Heart right ventricle (tissue), 16 donors: ENCODE results near the gene CCZ1. TPM values are rescaled to one million over a fixed set of nuclear protein-coding genes. Genes with fewer than 3 reads are reported as not detected.
"Not testable (repeated sequence)": the region's sequence is repeated elsewhere in the genome, so short reads cannot be mapped to it uniquely, and the experiment has no call there.

ENCODE experiments used
- ATAC-seq, 8 donors: fragments of 200-7000 bp; cut with Tn5 transposase; one replicate each; pipeline ENCODE4 v1.9.1; 2020; ENCODE audit warnings: mild to moderate bottlenecking in 8 of 8, moderate library complexity in 8 of 8, moderate number of reproducible peaks in 1 of 8
- DNase-seq, 2 donors: peaks; one replicate each; pipeline ENCODE4 v3.0.0-alpha.2; 2020
- H3K27ac ChIP-seq, 10 donors: fragments of 200-600 bp; sonication (generic) in 2 of 10; one replicate each; pipeline versions ENCODE4 v1.5.0 to v1.8.0; 2020 to 2022; ENCODE audit warnings: mild to moderate bottlenecking in 3 of 10
- H3K27me3 ChIP-seq, 7 donors: fragments of 200-600 bp; one replicate each; pipeline ENCODE4 v1.8.0; 2021 to 2022; ENCODE audit warnings: mild to moderate bottlenecking in 2 of 7
- H3K36me3 ChIP-seq, 9 donors: fragments of 200-600 bp; sonication (generic) in 1 of 9; one replicate each; pipeline versions ENCODE4 v1.5.0 to v1.8.0; 2020 to 2022; ENCODE audit warnings: mild to moderate bottlenecking in 2 of 9
- H3K4me1 ChIP-seq, 9 donors: fragments of 200-600 bp; sonication (generic) in 1 of 9; one replicate each; pipeline versions ENCODE4 v1.5.0 to v1.8.0; 2020 to 2022; ENCODE audit warnings: mild to moderate bottlenecking in 4 of 9
- H3K4me3 ChIP-seq, 10 donors: fragments of 200-600 bp; sonication (generic) in 2 of 10; one replicate each; pipeline versions ENCODE4 v1.5.0 to v1.8.0; 2020 to 2022; ENCODE audit warnings: mild to moderate bottlenecking in 7 of 10, moderate library complexity in 2 of 10
- H3K9me3 ChIP-seq, 11 donors: fragments of 200-600 bp in 10 of 11; sonication (generic) in 2 of 11; one replicate each; pipeline versions ENCODE4 v1.5.0 to v1.8.0; 2013 to 2022; ENCODE audit warnings: mild to moderate bottlenecking in 2 of 11, control low read depth in 1 of 11, moderate library complexity in 1 of 11
- WGBS, 2 donors: extraction: QIAGEN DNeasy Blood & Tissue Kit; methylation state at CpG; one replicate each; pipeline ENCODE4 v1.1.7; 2013; ENCODE audit warnings: inconsistent platforms in 1 of 2; 5-methylcytosine and 5-hydroxymethylcytosine counted together
- intact Hi-C, 10 donors: fragments of 100-400 bp; cut with DNase I; formaldehyde crosslinking; loops; one replicate each; pipeline versions ENCODE4 v1.11.1 to v1.14.2; 2022
- polyA plus RNA-seq, 2 donors: library from polyadenylated mRNA; stranded (reverse); fragments of 200-250 nt; gene quantifications; one replicate each; pipeline ENCODE4 v1.2.3, GENCODE V29; 2013
- total RNA-seq, 10 donors: library from RNA; stranded (reverse); fragmentation: NEBNext Ultra II Directional in 3 of 10; extraction: Animal tissue kit (Norgen Biotek cat#: 25700) in 3 of 10; gene quantifications; one replicate each; pipeline versions ENCODE4 v1.2.1 to v1.2.4, GENCODE V29; 2021 to 2023
- TF ChIP-seq, protein P1 (sequence below), 9 donors: fragments of 200-600 bp; sonication (generic) in 2 of 9; IDR thresholded peaks; one replicate each; pipeline versions ENCODE4 v1.5.0 to v1.8.0; 2021 to 2022; ENCODE audit warnings: antibody characterized with exemption in 9 of 9, mild to moderate bottlenecking in 5 of 9, moderate library complexity in 1 of 9
- donor health status: Arrhythmogenic right ventricular cardiomyopathy.
- donor health status: ischemic (EF 13 %, LVEDD 7.1; RV severe dilation, severe dysfunction).
- donor health status: healthy with polysubstance abuse.
- donor health status: DM: no; HTN: yes; CAD: no.
- donor health status: DM: no; HTN: no; CAD: no.
- donor health status: ischemic (EF 25% LVEDD 6.9; RV normal size, moderate dysfunction).
- donor health status: ischemic (EF 25% LVEDD 5.7; RV mildly dilated, moderate dysfunction).
- donor health status: healthy.
- donor health status: DM: yes; HTN: yes; CAD: no.
- donor health status: Ischemic cardiomyopathy.
- donor health status: ischemic (EF 35%, LVEDD 5.7; RV mildly dilated, moderate dysfunction).
- donor health status: nonischemic (EF 11% LVEDD 7.7; RV severe dilation, severe dysfunction).
- donor health status: DM: yes; HTN: yes; CAD: no.
- donor health status: PGD.
- donor health status: ischemic (EF 29% LVEDD 5.4; RV normal size, mild dysfunction).
- donor health status: nonischemic (EF 23%, LVEDD 6.1; RV moderate dilation, normal function).

Gene CCZ1
- total and polyA plus RNA-seq, 12 donors: 36.7 to 73.4 (median 51.9) TPM

DNA sequence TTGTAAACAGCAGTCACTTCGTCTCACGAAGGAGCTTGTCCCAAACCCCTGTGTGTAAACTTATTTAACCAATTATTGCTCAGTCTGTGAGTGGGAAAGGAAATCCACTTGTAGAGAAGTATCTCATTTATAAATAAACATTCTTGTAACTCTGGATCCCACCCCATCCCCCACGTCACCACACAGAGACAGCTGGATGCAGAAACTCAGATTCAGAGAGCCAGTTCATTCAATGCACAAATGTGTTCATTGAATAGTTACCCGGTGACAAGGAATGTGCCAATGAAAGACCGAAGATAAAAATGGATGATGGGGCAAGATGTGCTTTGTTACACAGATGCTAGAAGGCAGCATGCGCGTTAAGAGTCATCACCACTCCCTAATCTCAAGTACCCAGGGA lies 26.2 kb upstream of the CCZ1 start:
- Histone ChIP-seq H3K27ac (no peak overlapping the region), H3K4me1 (no peaks in the 10 kb centered on the region), H3K27me3 (peaks cover 0 to 8% (median 0%) of the 10 kb centered on the region in 7 donors), H3K4me3 (no peak overlapping the region), H3K36me3 (no peaks in the 10 kb centered on the region), H3K9me3 (no peaks in the 10 kb centered on the region)
- ATAC-seq: no peak
- TF ChIP-seq, protein P1, sequence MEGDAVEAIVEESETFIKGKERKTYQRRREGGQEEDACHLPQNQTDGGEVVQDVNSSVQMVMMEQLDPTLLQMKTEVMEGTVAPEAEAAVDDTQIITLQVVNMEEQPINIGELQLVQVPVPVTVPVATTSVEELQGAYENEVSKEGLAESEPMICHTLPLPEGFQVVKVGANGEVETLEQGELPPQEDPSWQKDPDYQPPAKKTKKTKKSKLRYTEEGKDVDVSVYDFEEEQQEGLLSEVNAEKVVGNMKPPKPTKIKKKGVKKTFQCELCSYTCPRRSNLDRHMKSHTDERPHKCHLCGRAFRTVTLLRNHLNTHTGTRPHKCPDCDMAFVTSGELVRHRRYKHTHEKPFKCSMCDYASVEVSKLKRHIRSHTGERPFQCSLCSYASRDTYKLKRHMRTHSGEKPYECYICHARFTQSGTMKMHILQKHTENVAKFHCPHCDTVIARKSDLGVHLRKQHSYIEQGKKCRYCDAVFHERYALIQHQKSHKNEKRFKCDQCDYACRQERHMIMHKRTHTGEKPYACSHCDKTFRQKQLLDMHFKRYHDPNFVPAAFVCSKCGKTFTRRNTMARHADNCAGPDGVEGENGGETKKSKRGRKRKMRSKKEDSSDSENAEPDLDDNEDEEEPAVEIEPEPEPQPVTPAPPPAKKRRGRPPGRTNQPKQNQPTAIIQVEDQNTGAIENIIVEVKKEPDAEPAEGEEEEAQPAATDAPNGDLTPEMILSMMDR (IDR thresholded peaks at IDR 0.05): no peak
- intact Hi-C loops: no loop called here
- WGBS, 2 donors: 37 to 45% methylated on average over 7 of the region's 7 CpGs
- DNase-seq: no peak

DNA sequence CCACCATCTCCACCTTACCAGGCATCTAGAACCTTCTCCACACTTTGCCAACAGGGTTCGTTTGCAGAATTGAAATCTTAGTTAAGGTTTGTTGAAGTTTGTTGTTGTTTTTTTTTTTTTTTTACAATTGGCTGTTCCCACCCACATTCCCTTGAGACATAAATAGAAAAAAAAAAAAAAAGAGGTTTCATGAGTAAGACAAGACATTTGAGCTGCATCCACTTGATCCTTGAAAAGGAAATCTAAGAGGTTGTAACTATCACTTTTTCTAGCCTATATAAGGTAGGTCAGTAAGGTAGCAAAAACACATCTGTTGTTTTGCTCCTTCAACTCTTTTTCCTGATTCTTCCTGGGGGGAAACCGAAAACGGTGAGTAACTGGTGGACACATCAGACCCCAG lies 18.9 kb upstream of the CCZ1 start:
- H3K36me3 ChIP-seq, H3K9me3 ChIP-seq, DNase-seq, H3K27me3 ChIP-seq, ATAC-seq, intact Hi-C loops, H3K4me3 ChIP-seq, H3K4me1 ChIP-seq, H3K27ac ChIP-seq: not testable (repeated sequence)
- WGBS, 2 donors: 72 to 81% methylated on average over 3 of the region's 3 CpGs

DNA sequence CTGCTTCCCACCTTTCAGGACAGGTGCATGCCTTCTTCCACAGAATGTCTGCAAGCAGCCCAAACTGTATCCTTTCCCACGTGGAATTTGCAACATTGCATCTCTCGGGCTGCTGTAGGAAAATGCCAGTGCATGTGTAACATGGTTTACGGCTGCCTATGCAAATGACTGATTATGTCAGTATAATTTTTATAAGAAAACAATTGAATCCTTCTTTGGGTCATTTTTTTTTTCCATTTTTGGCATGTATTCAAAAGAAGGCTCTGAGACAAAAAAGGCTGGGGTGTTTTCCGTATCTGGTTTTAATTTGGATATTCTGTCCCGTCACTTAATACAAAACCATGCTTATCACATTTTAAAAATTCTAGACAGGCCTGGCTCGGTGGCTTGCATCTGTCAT lies 18.4 kb upstream of the CCZ1 start:
- H3K9me3 ChIP-seq, ATAC-seq, intact Hi-C loops, H3K36me3 ChIP-seq, H3K27ac ChIP-seq, H3K4me1 ChIP-seq, H3K27me3 ChIP-seq, H3K4me3 ChIP-seq, DNase-seq: not testable (repeated sequence)
- WGBS, 2 donors: 69 to 75% methylated on average over 6 of the region's 6 CpGs

DNA sequence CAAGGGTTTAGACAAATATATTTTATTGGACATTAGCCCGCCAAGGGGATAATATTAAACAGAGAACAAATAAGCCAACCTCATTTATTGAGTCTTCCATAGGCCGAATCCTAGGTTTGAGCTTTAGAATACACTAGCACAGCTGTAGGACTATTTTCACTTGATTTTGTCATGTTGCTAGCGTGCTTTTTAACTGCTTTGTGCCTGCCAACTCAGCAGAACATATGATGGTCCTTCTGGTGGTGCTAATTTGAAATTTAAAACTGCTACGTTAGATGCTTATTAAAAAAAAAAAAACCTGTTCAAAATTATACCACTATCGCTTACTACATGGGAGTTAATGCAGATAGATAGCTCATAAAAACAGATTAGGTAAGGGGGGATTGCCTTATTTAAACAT lies 14.1 kb upstream of the CCZ1 start:
- H3K27ac ChIP-seq, DNase-seq, H3K9me3 ChIP-seq, ATAC-seq, intact Hi-C loops, H3K4me1 ChIP-seq, H3K36me3 ChIP-seq, H3K4me3 ChIP-seq, H3K27me3 ChIP-seq: not testable (repeated sequence)
- 90 to 95% methylated on average over 5 of the region's 5 CpGs for WGBS, 2 donors

DNA sequence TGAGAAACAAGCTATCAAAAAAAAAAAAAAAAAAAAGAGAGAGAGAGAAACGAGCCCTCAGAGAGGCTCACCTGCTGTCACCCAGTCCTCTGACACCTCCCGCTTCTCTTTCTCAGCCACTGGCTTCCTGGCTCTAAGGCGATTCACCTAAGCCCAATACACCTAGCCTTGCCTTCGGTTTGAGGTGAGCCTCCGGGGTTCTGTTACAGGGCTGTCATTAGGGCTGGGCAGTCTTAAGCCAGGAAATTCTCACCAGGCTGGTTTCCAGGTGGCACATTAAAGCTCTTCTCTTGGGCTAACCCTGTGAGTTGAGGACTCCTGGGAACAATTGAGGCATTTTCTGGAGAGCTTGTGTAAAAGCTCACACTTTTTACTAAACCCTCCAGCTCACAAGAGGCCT lies 10.5 kb upstream of the CCZ1 start:
- H3K4me1 ChIP-seq, H3K27ac ChIP-seq, ATAC-seq, DNase-seq, intact Hi-C loops, H3K27me3 ChIP-seq, H3K4me3 ChIP-seq, H3K9me3 ChIP-seq, H3K36me3 ChIP-seq: not testable (repeated sequence)
- WGBS, 2 donors: 90 to 98% methylated on average over 4 to 5 of the region's 5 CpGs

DNA sequence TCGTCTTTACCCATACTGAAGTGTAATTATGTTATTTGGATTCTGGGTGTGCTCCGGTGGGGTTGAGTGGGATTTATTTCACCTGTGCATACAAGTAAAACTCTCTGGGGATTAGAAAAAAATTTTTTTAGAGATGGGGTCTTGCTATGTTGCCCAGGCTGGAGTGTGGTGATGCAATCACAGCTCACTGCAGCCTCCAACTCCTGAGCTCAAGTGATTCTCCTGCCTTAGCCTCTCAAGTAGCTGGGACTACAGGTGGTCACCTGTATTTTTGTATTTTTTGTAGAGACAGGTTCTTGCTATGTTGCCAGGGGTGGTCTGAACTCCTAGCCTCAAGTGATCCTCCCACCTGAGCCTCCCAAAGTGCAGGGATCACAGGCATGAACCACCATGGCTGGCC lies 8.3 kb upstream of the CCZ1 start:
- H3K4me3 ChIP-seq, H3K36me3 ChIP-seq, H3K27me3 ChIP-seq, DNase-seq, H3K4me1 ChIP-seq, H3K27ac ChIP-seq, intact Hi-C loops, H3K9me3 ChIP-seq, ATAC-seq: not testable (repeated sequence)
- WGBS, 2 donors: 89 to 95% methylated on average over 2 of the region's 2 CpGs

DNA sequence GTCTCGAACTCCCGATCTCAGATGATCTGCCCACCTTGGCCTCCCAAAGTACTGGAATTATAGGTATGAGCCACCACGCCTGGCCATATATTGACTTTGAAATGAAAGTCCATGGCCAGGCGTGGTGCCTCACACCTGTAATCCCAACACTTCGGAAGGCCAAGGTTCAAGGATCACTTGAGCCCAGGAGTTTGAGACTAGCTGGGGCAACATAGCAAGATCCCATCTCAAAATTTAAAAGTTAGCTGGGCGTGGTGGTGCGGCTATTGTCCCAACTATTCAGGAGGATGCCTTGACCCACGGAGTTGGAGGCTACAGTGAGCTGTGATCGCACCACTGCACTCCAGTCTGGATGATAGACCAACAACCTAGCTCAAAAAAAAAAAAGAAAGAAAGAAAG lies 6.0 kb upstream of the CCZ1 start:
- TF ChIP-seq, protein P1 (IDR thresholded peaks at IDR 0.05): no peak
- intact Hi-C loops: no loop called here
- H3K4me1 ChIP-seq: no peaks in the 10 kb centered on the region
- DNase-seq (no peak), ATAC-seq (no peak)
- WGBS, 2 donors: 95 to 97% methylated on average over 9 of the region's 9 CpGs
- no peaks in the 10 kb centered on the region for H3K36me3 ChIP-seq
- no peak overlapping the region for H3K27ac ChIP-seq
- H3K27me3 ChIP-seq: peaks cover 0 to 8% (median 0%) of the 10 kb centered on the region in 7 donors
- no peaks in the 10 kb centered on the region for H3K9me3 ChIP-seq
- H3K4me3 ChIP-seq: no peak overlapping the region

DNA sequence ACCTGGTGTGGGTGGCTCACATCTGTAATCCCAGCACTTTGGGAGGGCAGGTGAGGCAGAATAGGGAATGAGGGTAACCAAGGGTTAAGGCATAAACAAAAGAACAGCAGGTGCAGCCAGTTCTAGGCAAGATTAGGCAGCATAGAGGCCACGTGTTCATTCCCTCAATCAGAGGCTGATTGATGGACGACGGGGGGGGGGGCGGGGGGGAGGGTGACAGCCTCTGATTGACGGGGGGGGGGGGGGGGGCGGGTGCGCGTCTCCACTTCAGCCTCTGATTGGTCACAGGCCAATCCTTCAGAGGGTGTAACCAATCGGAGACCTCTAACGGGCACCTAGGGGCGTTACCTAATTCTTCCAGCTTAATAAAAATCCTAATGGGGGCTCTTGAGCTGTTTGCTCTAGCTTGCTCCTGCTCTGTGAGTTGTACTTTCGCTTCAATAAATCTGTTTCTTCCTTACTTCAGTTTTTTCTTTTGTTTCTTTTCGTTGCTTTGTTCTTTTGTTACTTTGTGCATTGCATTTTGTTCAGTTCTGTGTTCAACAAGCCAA lies 1.1 kb upstream of the CCZ1 start:
- DNase-seq, H3K27ac ChIP-seq, H3K4me3 ChIP-seq, H3K9me3 ChIP-seq, H3K4me1 ChIP-seq, H3K27me3 ChIP-seq, intact Hi-C loops: not testable (repeated sequence)
- H3K36me3 ChIP-seq: peaks cover 0 to 13% (median 0%) of the 10 kb centered on the region in 9 donors
- 66 to 76% methylated on average over 8 of the region's 13 CpGs for WGBS, 2 donors
- ATAC-seq: peak in 1 of 8 donors; percentile 41

DNA sequence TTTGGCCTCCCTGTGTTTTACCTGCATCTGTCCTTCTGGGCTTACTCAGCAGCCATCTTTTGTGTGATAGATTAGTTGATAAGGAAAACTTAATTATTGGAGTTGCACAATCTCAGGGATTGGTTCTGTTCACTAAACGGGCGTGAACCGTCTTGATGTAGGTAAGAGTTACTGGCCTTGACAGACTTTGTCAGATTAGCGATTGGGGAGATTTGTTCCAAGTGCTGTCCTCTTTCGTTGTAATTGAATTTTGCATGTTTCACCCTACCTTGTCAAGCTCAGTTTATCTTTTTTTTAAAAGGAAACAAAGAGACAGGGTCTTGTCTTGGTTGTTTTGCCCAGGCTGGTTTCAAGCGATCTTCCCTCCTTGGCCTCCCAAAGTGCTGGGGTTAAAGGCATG lies 4.5 kb downstream of the CCZ1 start:
- DNase-seq, H3K27ac ChIP-seq, H3K27me3 ChIP-seq, H3K4me3 ChIP-seq, ATAC-seq, H3K4me1 ChIP-seq, intact Hi-C loops, H3K9me3 ChIP-seq: not testable (repeated sequence)
- 93 to 97% methylated on average over 6 of the region's 6 CpGs for WGBS, 2 donors
- H3K36me3 ChIP-seq: peaks cover 0 to 56% (median 0%) of the 10 kb centered on the region in 9 donors

DNA sequence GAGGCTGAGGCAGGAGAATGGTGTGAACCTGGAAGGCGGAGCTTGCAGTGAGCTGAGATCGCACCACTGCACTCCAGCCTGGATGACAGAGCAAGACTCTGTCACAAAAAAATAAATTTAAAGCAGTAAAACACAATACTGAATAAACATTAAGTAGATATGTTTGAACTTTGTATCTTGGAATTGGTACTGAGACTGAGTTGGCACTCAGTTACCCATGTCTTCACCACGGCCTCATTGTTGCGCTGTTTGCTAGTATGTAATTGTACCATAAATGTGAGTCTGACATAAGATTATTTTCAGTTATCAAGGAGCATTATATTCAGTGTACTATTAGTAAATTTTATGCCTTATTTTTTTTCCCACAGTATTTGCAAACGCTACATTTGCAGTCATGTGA lies 6.2 kb downstream of the CCZ1 start:
- H3K4me3 ChIP-seq, H3K27me3 ChIP-seq, intact Hi-C loops, DNase-seq, H3K9me3 ChIP-seq, H3K4me1 ChIP-seq, ATAC-seq, H3K27ac ChIP-seq: not testable (repeated sequence)
- H3K36me3 ChIP-seq: peaks cover 0 to 64% (median 0%) of the 10 kb centered on the region in 9 donors
- WGBS, 2 donors: 95 to 96% methylated on average over 5 of the region's 5 CpGs
